Ishikawa (cell line): ENCODE data around the gene WDR73.

Source experiments
- CEBPB ChIP-seq: IDR thresholded peaks from 2 replicates; pipeline ENCODE4 v1.6.1; 2012
- CREB1 ChIP-seq: IDR thresholded peaks from 2 replicates; pipeline ENCODE4 v1.6.1; 2012; ENCODE audit warnings: low read depth
- EP300 ChIP-seq: IDR thresholded peaks from 2 replicates; pipeline ENCODE4 v1.6.1; 2012; ENCODE audit warnings: borderline replicate concordance
- NFIC ChIP-seq: IDR thresholded peaks from 2 replicates; pipeline ENCODE4 v1.6.1; 2012
- RAD21 ChIP-seq: IDR thresholded peaks from 2 replicates; pipeline ENCODE4 v1.6.1; 2012; ENCODE audit warnings: low read depth
- TAF1 ChIP-seq: IDR thresholded peaks from 2 replicates; pipeline ENCODE4 v1.6.1; 2012; ENCODE audit warnings: low read depth, mild to moderate bottlenecking
- TCF12 ChIP-seq: IDR thresholded peaks from 2 replicates; pipeline ENCODE4 v1.6.1; 2012; ENCODE audit warnings: low read depth
- YY1 ChIP-seq: IDR thresholded peaks from 2 replicates; pipeline ENCODE4 v1.6.1; 2012; ENCODE audit warnings: low read depth
- ZBTB7A ChIP-seq: IDR thresholded peaks from 2 replicates; pipeline ENCODE4 v1.6.1; 2012; ENCODE audit warnings: low read depth

DNA sequence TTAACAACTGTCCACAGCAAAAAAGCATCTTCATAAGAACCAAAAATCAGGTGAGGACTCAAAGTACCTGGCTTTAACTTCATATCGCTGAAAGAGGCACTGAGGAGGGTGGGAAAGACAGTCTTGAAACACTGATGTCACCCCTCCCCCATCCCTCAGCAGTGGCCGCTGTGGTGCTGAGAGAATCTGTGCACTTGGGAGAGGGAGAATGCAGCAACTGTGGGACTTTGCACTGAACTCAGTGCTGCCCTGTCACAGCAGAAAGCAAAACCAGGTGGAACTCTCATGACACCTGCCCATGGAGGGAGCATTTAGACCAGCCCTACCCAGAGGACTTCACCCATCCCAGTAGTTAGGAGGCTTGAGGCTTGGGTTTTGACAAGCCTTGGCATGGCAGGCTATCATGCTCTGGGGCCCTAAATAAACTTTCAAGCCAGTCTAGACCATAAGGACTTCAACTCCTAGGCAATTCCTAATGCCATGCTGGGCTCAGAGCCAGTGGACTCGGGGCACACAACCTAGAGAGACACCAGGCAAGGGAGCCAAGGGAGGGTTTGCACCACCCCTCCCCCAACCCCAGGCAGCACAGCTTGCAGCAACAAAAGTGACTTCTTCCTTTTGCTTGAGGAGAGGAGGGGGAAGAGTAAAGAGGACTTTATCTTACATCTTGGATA is 59.3 kb downstream of the WDR73 start:
- no peak for TF ChIP-seq TAF1
- TF ChIP-seq CEBPB, result no peak
- no peak for TF ChIP-seq YY1
- TF ChIP-seq TCF12, result no peak
- TF ChIP-seq EP300, result no peak
- no peak for TF ChIP-seq ZBTB7A
- TF ChIP-seq NFIC, result no peak
- no peak for TF ChIP-seq CREB1
- no peak for TF ChIP-seq RAD21
